Activated CD8-positive, alpha-beta T cell treated with anti-CD3 and anti-CD28 coated beads, Interleukin-2, amount 10 ng/mL, durations not matched to agents 7 days and 5 days (primary cell): Measurements from ENCODE around the gene POMT1. TPM values are rescaled to one million over a fixed set of nuclear protein-coding genes. Genes with fewer than 3 reads are reported as not detected.

ENCODE experiments used
- ATAC-seq: fragments of 150-1000 bp; cut with Tn5 transposase; one replicate; pipeline ENCODE4 v1.10.0; 2021; ENCODE audit warnings: moderate library complexity
- CTCF ChIA-PET: fragments of 350-600 bp; sonication (Branson Sonifier 250); formaldehyde crosslinking; loops from one replicate; lab custom pipeline; 2021; ENCODE audit warnings: antibody characterized with exemption; lab: Charles Lee
- POLR2A ChIA-PET: fragments of 350-600 bp; sonication (Branson Sonifier 250); formaldehyde crosslinking; loops from one replicate; lab custom pipeline; 2021; ENCODE audit warnings: antibody characterized with exemption; lab: Charles Lee
- DNase-seq: peaks from one replicate; pipeline ENCODE4 v3.0.0-alpha.2; 2020
- H3K27ac Mint-ChIP-seq: one replicate; pipeline ENCODE4 v1.8.0; 2021; ENCODE audit warnings: mild to moderate bottlenecking, mixed read lengths
- H3K27me3 Mint-ChIP-seq: one replicate; pipeline ENCODE4 v1.8.0; 2021; ENCODE audit warnings: low read depth, mixed read lengths
- H3K36me3 Mint-ChIP-seq: one replicate; pipeline ENCODE4 v1.8.0; 2021; ENCODE audit warnings: low read depth, mixed read lengths
- H3K4me1 Mint-ChIP-seq: one replicate; pipeline ENCODE4 v1.8.0; 2021; ENCODE audit warnings: low read depth, mixed read lengths
- H3K4me3 Mint-ChIP-seq: one replicate; pipeline ENCODE4 v1.8.0; 2021; ENCODE audit warnings: mild to moderate bottlenecking, mixed read lengths
- H3K9me3 Mint-ChIP-seq: one replicate; pipeline ENCODE4 v1.8.0; 2022; ENCODE audit warnings: mixed read lengths; ENCODE audit not compliant: insufficient read depth
- total RNA-seq, 2 experiments: library from RNA; stranded (reverse); gene quantifications; one replicate each; pipeline ENCODE4 v1.2.3, GENCODE V29; 2021

Gene POMT1
- total RNA-seq, 2 experiments from 2014 or later = 34.4 to 39.2 TPM

DNA sequence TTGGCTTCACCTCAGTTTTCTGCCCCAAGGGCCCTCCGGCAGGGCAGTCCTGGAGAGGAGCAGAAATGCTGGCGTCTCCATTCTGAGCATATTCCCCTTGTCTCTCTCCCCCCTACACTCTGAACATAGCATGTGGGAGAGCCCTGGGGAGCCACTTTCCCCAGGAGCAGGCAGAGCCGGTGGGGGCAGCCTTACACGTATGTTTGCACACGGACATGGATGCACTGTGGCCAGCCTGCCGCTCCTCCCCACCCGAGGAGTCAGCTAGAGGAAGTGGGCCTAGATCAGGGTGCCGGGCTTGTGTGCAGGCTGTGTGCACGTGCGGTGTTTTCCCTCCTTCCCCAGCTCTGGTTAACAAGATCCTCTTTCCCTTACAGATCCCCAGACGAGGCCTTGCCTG, 25.4 kb upstream of the POMT1 start:
- H3K27me3 Mint-ChIP-seq = no peaks in the 10 kb centered on the region
- ATAC-seq = no peak
- H3K4me1 Mint-ChIP-seq = no peaks in the 10 kb centered on the region
- no peak overlapping the region for H3K27ac Mint-ChIP-seq
- H3K4me3 Mint-ChIP-seq = no peak overlapping the region
- ChIA-PET CTCF (interaction anchor here (0.6 to 3.1 kb wide), 5 partner anchors 14 to 127 kb away, joined by 3 to 21 read pairs (median 3); no protein-coding TSS in a partner anchor), POLR2A (no interaction called here)
- H3K36me3 Mint-ChIP-seq = peaks cover 64% of the 10 kb centered on the region
- no peak for DNase-seq
- H3K9me3 Mint-ChIP-seq = no peaks in the 10 kb centered on the region

DNA sequence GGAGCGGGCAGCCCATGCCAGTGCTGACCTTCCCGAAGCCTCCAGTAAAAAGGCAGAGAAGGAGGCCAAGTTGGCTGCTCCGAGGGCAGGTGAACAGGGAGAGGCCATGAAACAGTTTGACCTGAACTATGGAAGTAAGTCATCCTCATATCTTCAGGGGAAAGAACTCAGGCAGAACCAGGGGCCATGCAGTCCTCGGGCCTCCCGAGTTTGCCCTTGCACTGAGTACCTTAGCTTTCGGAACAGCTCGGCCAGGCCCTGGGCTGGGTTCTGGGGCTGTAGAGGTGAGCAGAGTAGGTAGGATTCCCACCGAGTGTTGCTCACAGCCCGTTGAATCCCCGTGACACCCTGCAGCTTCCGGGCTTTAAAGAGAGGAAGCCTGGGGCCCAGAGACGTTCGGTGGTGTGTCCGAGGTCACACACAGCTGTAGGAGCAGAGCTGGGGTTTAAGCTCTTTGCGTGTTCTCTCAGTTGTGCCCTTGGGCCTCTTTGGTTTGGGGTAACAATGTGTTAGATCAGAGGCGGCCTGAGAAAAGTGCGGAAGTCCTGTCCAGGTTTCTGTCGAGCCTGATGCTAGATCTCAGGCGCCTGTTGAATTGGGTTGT, 24.8 kb upstream of the POMT1 start:
- Mint-ChIP-seq H3K36me3 (peaks cover 66% of the 10 kb centered on the region), H3K9me3 (no peaks in the 10 kb centered on the region), H3K4me3 (no peak overlapping the region), H3K4me1 (no peaks in the 10 kb centered on the region), H3K27ac (no peak overlapping the region), H3K27me3 (no peaks in the 10 kb centered on the region)
- ChIA-PET CTCF (interaction anchor here (0.6 to 3.1 kb wide), 6 partner anchors 14 to 128 kb away, joined by 3 to 21 read pairs (median 3); no protein-coding TSS in a partner anchor), POLR2A (no interaction called here)
- ATAC-seq (no peak), DNase-seq (no peak)

DNA sequence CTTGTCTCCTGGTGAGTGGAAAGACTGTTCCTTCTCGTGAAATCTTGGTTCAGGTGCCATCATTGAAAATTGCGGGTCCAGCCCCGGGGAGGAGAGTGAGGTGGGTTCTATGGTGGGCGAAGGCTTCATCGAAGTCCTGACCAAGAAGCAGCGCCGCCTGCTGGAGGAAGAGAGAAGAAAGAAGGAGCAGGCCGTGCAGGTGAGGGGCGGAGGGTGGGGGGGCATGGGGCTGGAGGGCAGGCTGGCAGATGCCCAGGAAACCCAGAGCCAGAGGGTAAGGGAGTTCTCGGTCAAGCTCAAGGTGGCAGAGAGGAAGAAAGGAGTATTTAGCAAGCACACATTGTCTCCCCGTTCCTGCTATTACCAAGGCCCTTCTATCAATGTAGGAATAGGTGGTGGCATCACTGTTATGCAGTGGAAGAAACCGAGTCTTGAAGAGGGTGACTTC, 24.3 kb upstream of the POMT1 start:
- no peaks in the 10 kb centered on the region for H3K27me3 Mint-ChIP-seq

DNA sequence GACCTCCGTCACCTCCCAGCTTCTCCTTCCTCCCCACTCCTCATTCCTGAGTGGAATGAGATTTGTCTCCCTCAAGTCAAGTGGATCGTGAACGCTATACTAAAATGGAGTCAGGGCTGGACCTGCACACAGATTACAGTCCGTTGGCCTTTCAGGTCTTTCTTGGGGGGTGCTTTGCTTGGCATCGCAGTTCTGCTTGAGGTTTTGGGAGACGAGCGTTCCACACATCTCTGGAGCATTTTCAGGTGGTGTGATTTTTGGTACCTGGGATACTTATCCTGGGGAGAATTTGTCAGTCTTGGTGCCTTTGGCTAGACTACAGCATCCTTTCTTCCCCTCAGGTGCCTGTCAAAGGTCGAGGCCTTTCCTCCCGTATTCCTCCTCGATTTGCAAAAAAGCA, 23.8 kb upstream of the POMT1 start:
- Mint-ChIP-seq H3K4me3 (no peak overlapping the region), H3K4me1 (no peaks in the 10 kb centered on the region), H3K27me3 (no peaks in the 10 kb centered on the region), H3K27ac (no peak overlapping the region), H3K36me3 (peaks cover 62% of the 10 kb centered on the region), H3K9me3 (no peaks in the 10 kb centered on the region)
- ChIA-PET CTCF (interaction anchor here (0.6 to 3.1 kb wide), 6 partner anchors 9 to 1327 kb away, joined by 3 to 21 read pairs (median 4); no protein-coding TSS in a partner anchor), POLR2A (no interaction called here)
- DNase-seq (no peak), ATAC-seq (no peak)

More for the DNA sequence above, 24.3 kb upstream of the POMT1 start:
- Mint-ChIP-seq H3K27ac (no peak overlapping the region), H3K4me3 (no peak overlapping the region), H3K9me3 (no peaks in the 10 kb centered on the region), H3K36me3 (peaks cover 63% of the 10 kb centered on the region), H3K4me1 (no peaks in the 10 kb centered on the region)
- peak; percentile 67 for DNase-seq
- CTCF ChIA-PET = interaction anchor here (0.6 to 3.1 kb wide), 8 partner anchors 11 to 1327 kb away, joined by 3 to 21 read pairs (median 4); no protein-coding TSS in a partner anchor
- POLR2A ChIA-PET = no interaction called here
- peak; percentile 67 for ATAC-seq

DNA sequence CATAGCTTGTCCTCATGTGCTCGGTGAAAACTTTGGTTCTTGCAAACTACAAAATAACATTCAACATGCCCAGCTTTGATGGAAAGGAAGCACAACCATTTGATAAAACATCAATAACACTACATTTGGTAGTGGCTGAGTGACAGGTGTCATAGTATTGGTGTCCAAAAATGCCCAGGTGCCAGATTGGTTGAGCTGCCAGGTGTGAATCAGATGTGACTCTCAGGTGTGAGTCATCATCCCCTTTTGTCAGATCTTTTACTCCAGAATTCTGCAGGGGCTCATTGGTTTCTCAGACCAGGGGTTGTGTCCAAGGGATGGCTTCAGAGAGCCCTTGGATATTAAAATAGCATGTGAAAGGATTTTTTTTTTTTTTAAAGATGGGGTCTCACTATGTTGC, 22.5 kb upstream of the POMT1 start:
- ChIA-PET CTCF (interaction anchor here (1.1 to 3.1 kb wide), 7 partner anchors 10 to 264 kb away, joined by 3 to 21 read pairs (median 3); no protein-coding TSS in a partner anchor), POLR2A (no interaction called here)
- Mint-ChIP-seq H3K4me1 (no peaks in the 10 kb centered on the region), H3K9me3 (no peaks in the 10 kb centered on the region), H3K4me3 (no peak overlapping the region), H3K27ac (no peak overlapping the region), H3K36me3 (peaks cover 59% of the 10 kb centered on the region), H3K27me3 (no peaks in the 10 kb centered on the region)
- no peak for DNase-seq
- no peak for ATAC-seq

DNA sequence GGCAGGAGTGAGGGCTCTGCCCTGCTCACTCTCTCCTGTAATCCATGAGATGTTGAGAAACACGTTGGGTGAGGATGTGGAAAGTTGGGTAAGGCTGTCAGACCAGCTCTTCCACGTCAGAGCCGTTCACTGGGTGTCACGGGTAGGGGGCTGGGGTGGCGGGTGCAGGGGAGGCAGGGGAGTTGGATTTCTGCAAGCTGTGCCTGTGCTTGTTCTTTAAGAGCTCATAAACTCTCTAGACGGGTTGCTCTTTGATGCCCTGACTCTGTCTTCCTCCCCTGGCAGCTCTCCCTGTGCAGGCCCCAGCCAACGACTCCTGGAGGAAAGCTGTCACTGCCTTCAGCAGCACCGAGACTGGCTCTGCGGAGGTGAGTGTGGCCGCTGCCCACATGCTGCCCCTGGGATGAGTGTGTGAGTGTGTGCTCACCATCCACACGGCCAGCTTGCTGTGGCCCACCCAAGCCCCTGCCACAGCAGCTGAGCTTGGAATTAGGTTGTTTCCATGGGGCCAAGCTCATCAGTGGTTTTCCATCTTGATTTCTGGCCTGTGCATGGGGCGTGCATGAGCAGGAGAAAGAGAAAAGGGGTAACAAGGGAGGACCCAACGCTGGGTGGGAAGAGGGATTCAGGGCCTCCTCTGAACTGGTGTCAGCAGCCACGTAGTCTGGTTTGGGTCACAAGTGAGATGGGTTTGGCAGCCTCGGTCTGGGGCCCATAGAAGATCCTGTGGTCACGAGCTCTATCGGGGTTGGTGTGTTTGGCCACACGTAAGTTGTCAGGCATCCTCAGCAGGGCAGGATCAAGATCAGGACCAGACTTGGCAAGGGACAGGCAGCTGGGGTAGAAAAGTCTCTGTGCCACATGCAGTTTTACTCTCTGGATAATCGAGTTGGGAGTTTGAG, 21.0 kb upstream of the POMT1 start:
- Mint-ChIP-seq H3K4me3 (no peak overlapping the region), H3K27ac (no peak overlapping the region), H3K4me1 (no peaks in the 10 kb centered on the region), H3K27me3 (no peaks in the 10 kb centered on the region), H3K9me3 (no peaks in the 10 kb centered on the region), H3K36me3 (peaks cover 63% of the 10 kb centered on the region)
- POLR2A ChIA-PET = no interaction called here
- DNase-seq (no peak), ATAC-seq (no peak)
- CTCF ChIA-PET = interaction anchor here (1.9 kb wide), 1 partner anchor 132 kb away, joined by 13 read pairs; no protein-coding TSS in a partner anchor

DNA sequence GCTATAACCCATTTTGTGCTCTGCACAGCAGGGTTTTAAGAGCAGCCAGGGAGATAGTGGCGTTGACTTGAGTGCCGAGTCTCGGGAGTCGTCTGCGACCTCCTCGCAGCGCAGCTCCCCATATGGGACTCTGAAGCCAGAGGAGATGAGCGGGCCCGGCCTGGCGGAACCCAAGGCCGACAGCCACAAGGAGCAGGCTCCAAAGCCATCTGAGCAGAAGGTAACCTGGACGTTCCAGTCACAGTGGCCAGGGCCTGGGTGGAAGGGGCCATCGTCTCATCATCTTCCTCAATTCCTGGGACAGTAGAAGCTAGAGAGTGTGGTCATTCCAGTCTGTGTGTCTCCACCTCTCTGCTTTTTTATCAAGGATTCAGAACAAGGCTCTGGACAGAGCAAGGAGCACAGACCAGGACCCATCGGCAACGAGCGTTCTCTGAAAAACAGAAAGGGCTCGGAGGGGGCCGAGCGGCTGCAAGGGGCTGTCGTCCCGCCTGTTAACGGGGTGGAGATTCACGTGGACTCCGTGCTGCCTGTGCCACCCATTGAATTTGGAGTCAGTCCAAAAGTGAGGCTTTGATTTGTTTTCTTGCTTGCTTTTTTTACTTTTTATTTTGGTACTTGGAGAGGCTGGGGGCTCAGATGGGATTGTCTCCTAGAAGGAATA, 20.2 kb upstream of the POMT1 start:
- ATAC-seq (no peak), DNase-seq (no peak)
- H3K27me3 Mint-ChIP-seq = no peaks in the 10 kb centered on the region
- no peak overlapping the region for H3K27ac Mint-ChIP-seq
- no peak overlapping the region for H3K4me3 Mint-ChIP-seq
- CTCF ChIA-PET = no interaction called here
- H3K4me1 Mint-ChIP-seq = no peaks in the 10 kb centered on the region
- H3K9me3 Mint-ChIP-seq = no peaks in the 10 kb centered on the region
- POLR2A ChIA-PET = no interaction called here
- H3K36me3 Mint-ChIP-seq = peaks cover 67% of the 10 kb centered on the region

DNA sequence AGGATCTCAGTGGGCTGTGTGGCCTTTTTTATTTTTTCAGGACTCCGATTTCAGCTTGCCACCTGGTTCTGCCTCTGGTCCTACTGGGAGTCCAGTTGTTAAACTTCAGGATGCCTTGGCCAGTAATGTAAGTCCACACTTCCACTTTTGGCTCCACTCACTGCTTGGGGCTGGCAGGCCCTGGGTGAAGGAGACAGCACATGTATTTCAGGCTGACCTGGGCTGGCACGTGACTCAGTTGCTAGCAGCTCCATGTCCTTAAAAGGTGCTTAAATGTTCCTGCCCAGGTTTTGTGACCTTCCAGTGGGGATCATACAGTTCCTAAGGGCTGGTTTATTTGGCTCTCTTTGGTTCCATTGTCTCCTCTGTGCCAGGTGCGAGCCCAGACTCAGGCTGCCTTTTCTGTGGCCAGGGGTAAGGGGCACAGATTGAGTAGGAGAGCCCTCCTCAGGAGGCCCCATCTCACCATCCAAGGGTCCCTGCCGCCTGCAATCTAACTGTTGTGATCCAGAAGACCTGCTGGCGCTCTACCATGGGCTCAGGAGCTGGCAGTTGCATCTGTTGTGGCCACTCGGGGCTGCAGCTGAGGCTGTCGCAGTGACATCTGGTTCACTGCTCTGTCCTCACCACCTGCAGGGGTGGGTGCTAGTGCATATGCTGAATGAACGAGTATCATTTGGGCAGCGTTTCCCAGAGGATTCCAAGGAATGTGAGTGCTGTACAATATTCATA, 19.2 kb upstream of the POMT1 start:
- Mint-ChIP-seq H3K27ac (no peak overlapping the region), H3K9me3 (no peaks in the 10 kb centered on the region), H3K27me3 (no peaks in the 10 kb centered on the region), H3K4me3 (no peak overlapping the region), H3K36me3 (peaks cover 71% of the 10 kb centered on the region), H3K4me1 (no peaks in the 10 kb centered on the region)
- ChIA-PET CTCF (interaction anchor here (0.6 kb wide), 1 partner anchor 79 kb away, joined by 3 read pairs; no protein-coding TSS in a partner anchor), POLR2A (interaction anchor here (0.7 to 1.1 kb wide), 2 partner anchors 26 to 37 kb away, joined by 3 read pairs; no protein-coding TSS in a partner anchor)
- ATAC-seq (no peak), DNase-seq (no peak)

DNA sequence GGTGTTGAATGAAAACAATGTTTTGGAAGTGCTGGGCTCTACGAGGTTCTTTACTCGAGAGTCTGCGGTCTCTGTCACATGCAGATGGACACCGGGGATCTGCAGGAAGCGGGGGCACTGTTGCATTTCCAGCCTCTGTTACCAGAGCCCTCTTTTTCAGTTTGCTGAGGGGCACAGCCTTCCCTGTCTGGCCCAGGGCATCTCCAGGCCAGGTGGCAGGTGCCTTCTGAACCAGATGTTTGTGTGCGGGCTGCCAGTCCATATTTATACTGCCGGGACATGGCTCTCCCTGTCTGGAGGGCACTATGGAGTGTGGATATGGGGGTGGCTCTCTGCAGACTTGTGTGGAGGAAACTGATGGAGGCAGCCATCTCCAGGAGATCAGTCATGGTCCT, 18.7 kb upstream of the POMT1 start:
- ATAC-seq (no peak), DNase-seq (no peak)
- Mint-ChIP-seq H3K4me1 (no peaks in the 10 kb centered on the region), H3K9me3 (no peaks in the 10 kb centered on the region), H3K27ac (peak overlapping the region; percentile 18), H3K27me3 (no peaks in the 10 kb centered on the region), H3K36me3 (peaks cover 72% of the 10 kb centered on the region), H3K4me3 (no peak overlapping the region)
- ChIA-PET POLR2A (interaction anchor here (0.7 to 1.1 kb wide), 2 partner anchors 27 to 36 kb away, joined by 3 read pairs; no protein-coding TSS in a partner anchor), CTCF (no interaction called here)

DNA sequence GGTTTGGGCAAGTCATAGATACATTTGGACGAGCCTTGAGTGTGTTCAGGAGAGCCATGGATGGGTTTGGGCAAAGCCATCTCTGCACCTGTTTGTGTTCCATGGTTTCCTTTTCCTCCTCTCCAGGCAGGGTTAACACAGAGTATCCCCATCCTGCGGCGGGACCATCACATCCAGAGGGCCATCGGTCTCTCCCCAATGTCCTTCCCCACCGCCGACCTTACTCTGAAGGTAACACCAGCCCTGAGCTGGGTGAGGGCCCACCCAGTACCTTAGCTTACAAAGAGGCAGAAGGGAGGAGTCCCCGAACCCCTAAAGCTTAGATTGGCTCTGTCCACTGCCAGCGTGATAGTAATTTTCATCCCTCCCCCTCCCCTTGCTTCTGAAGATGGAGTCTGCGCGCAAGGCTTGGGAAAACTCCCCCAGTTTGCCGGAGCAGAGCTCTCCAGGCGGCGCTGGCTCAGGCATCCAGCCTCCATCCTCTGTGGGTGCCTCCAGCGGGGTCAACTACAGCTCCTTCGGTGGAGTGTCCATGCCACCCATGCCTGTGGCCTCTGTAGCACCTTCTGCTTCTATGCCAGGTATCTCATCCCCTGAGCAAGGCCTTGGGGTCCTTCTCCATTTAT, 18.0 kb upstream of the POMT1 start:
- Mint-ChIP-seq H3K27me3 (no peaks in the 10 kb centered on the region), H3K4me3 (no peak overlapping the region), H3K27ac (no peak overlapping the region), H3K4me1 (no peaks in the 10 kb centered on the region), H3K9me3 (no peaks in the 10 kb centered on the region), H3K36me3 (peaks cover 72% of the 10 kb centered on the region)
- no peak for ATAC-seq
- ChIA-PET POLR2A (interaction anchor here (0.7 to 1.1 kb wide), 2 partner anchors 28 to 35 kb away, joined by 3 read pairs; no protein-coding TSS in a partner anchor), CTCF (no interaction called here)
- DNase-seq = no peak
